NCI-H460 (cell line): ENCODE results near the gene LYAR. TPM values are rescaled to one million over a fixed set of nuclear protein-coding genes. Genes with fewer than 3 reads are reported as not detected.

Experiments
- DNase-seq: peaks from one replicate; pipeline ENCODE4 v3.0.0-alpha.2; 2016; ENCODE audit warnings: low read depth; ENCODE audit errors: extremely low read depth
- polyA plus RNA-seq: library from polyadenylated mRNA; depleted of rRNA; stranded (reverse); fragments of >200 nt; gene quantifications from 2 replicates; pipeline ENCODE4 v1.2.3, GENCODE V29; 2014; cell fraction: nucleus; rRNA removed
- total RNA-seq: library from RNA; depleted of rRNA; stranded (reverse); fragments of >200 nt; shearing (Covaris generic); gene quantifications from 2 replicates; pipeline ENCODE4 v1.2.3, GENCODE V29; 2014; rRNA removed

The LYAR gene
- total RNA-seq = 32.8 and 34.2 TPM in 2 replicates
- 35.0 and 39.7 TPM in 2 replicates for polyA plus RNA-seq

GRCh38 chr4:4289941-4290850 is at the start of gene LYAR, which contains the start of gene ZBTB49:
Gene LYAR (minus strand): TSS chr4:4290154. CDS start chr4:4283742, 6,412 bp downstream.
Gene ZBTB49 (plus strand): TSS chr4:4290251. CDS start chr4:4299946, 9,695 bp downstream.
- DNase-seq = peak; percentile 69

- no peak for DNase-seq
These were observed 49.6 kb upstream of the LYAR start for GRCh38 chr4:4339504-4340085.

- DNase-seq = no peak
These were observed 48.5 kb upstream of the LYAR start for GRCh38 chr4:4338210-4339001.

GRCh38 chr4:4334798-4335520 is 45.0 kb upstream of the LYAR start:
- DNase-seq = peak; percentile 40

GRCh38 chr4:4333265-4333706 is 43.3 kb upstream of the LYAR start:
- DNase-seq = no peak

- no peak for DNase-seq
These were observed 42.6 kb upstream of the LYAR start for GRCh38 chr4:4332529-4332928.

GRCh38 chr4:4330794-4331193 is 40.8 kb upstream of the LYAR start:
- no peak for DNase-seq

- DNase-seq = no peak
These were observed 39.5 kb upstream of the LYAR start for GRCh38 chr4:4329496-4329895.

GRCh38 chr4:4328840-4329239 is 38.9 kb upstream of the LYAR start:
- DNase-seq = no peak

GRCh38 chr4:4328206-4328605 is 38.3 kb upstream of the LYAR start:
- no peak for DNase-seq

- no peak for DNase-seq
These were observed 37.7 kb upstream of the LYAR start for GRCh38 chr4:4327652-4328121.

GRCh38 chr4:4326166-4326565 is 36.2 kb upstream of the LYAR start:
- DNase-seq = no peak

- no peak for DNase-seq
These were observed 35.4 kb upstream of the LYAR start for GRCh38 chr4:4325321-4325720.

GRCh38 chr4:4323705-4324534 is 34.0 kb upstream of the LYAR start:
- DNase-seq = no peak

- DNase-seq = no peak
These were observed 32.2 kb upstream of the LYAR start for GRCh38 chr4:4321951-4322688.

GRCh38 chr4:4320951-4321714 is 31.2 kb upstream of the LYAR start:
- no peak for DNase-seq

GRCh38 chr4:4320528-4320927 is 30.6 kb upstream of the LYAR start:
- DNase-seq = no peak
